ENCODE results near the gene PREP.

PREP gene

DNA sequence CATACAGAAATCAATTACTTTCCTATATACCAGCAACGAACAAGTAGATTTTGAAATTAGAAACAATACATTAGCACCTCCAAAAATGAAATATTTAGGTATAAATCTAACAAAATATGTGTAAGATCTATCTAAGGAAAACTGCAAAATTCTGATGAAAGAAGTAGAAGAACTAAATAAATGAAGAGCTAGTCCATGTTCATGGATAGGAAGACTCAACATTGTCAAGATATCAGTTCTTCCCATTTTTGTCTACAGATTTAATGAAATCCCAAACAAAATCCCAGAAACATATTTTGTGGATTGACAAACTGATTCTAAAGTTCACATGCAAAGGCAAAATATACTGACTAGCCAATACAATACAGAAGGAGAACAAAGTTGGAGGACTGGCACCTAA lies 33.7 kb downstream of the PREP start:
- H3K4me3 ChIP-seq (replicated peaks; ENCODE audit: low read depth, low read length), result no peak overlapping the region
- TF ChIP-seq, protein P1, sequence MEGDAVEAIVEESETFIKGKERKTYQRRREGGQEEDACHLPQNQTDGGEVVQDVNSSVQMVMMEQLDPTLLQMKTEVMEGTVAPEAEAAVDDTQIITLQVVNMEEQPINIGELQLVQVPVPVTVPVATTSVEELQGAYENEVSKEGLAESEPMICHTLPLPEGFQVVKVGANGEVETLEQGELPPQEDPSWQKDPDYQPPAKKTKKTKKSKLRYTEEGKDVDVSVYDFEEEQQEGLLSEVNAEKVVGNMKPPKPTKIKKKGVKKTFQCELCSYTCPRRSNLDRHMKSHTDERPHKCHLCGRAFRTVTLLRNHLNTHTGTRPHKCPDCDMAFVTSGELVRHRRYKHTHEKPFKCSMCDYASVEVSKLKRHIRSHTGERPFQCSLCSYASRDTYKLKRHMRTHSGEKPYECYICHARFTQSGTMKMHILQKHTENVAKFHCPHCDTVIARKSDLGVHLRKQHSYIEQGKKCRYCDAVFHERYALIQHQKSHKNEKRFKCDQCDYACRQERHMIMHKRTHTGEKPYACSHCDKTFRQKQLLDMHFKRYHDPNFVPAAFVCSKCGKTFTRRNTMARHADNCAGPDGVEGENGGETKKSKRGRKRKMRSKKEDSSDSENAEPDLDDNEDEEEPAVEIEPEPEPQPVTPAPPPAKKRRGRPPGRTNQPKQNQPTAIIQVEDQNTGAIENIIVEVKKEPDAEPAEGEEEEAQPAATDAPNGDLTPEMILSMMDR (IDR thresholded peaks at IDR 0.05; ENCODE audit: low read length, missing control alignments), result no peak
- no peak for DNase-seq (ENCODE audit: low read depth)

DNA sequence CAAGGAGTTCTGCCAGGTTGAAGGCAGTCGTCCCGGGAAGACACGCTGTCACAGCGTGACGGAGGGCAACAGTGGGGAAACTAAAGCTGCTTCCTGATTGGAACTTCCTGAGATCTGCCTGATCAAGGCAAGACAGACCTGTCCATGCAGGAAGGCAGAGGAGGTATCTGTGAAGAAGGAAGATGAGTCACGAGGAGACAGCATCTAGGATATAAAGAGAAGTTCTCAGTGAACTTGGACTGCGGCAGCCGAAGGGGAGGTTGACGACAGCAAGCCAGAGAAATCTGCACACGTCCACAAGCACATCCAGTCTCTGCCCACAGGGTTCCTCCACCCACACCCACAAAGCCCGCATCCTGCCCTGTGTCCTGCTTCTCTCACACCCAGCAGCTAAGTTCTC lies 38.6 kb downstream of the PREP start:
- peak; percentile 24 for DNase-seq (ENCODE audit: low read depth)
- no peak overlapping the region for H3K4me3 ChIP-seq (replicated peaks; ENCODE audit: low read depth, low read length)
- TF ChIP-seq, protein P1 (IDR thresholded peaks at IDR 0.05; ENCODE audit: low read length, missing control alignments), result no peak

DNA sequence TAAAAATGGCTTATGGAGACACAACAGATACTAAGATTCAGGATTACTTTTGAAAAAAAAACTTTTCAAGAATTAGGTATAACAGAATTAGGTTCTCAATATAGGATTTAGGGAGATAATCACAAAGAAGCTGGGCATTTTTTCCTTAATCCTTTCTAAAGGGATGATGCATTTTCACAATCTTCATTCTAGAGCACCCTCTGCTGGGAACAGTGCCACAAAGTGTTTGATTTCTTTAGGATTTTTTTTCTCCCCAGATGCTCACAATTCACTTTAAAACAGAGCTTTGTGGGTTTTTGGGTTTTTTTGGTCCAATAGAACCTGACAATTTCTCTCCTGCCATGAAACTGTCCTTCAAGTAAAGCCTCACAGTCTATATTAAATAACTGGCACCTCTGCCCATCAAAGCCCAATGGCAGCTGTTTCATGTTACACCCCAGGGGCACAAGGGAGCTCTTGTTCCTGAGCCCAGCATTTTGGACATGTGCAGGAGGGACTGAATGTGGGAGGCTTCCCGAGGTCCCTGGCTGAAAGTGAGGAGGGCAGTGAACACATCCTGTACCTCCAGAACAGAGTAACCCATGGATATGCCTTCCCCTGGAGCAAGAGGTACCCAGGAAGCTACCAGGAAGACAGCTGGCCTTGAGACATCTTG lies 39.7 kb downstream of the PREP start:
- peak; percentile 62 for DNase-seq (ENCODE audit: low read depth)
- TF ChIP-seq, protein P1 (IDR thresholded peaks at IDR 0.05; ENCODE audit: low read length, missing control alignments), result peak; percentile 54
- H3K4me3 ChIP-seq (replicated peaks; ENCODE audit: low read depth, low read length), result no peak overlapping the region

DNA sequence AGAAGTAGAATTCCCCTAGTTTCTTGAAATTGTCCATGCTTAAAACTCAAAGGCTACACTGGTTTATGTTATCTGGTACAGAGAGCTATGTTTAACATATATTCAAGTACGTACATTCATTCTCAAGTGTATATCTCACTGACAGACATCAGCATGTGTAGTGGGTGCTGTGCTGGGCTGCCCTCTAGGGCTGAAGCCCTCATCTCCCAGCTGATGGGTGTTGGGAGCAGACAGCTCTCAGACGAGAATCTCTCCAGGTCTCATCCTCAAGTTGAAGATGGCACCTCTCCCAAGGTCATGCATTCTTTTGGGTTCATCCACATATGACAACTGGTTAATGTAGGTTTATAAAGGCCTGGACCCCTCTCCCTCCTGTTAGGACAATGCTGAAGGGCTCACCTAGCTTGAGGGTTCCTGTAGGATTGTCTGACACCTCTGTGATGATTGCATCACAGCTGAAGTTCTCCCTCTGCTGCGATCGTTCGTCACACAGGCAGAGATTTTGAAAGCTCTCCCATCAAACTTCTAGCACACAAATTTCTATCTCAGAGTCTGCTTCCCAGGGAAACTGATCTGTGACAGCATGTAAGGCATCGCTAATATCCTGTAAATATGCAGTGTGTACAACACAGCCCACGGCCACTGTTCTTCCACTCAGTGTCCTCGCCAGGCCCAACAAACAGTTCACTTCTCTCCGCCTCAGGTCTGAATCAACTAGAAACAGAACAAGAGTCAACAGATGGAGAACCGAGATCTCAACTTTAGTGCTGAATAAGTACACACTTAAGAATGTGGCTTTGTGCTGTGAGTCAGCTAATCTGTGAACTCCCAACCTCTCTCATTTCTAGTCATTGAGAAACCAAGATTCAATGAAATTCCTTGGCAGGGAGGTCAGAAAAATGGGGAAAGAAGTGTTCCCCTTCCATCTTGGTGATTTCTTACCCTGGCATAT lies 43.2 kb downstream of the PREP start:
- DNase-seq (ENCODE audit: low read depth), result peak; percentile 93
- TF ChIP-seq, protein P1 (IDR thresholded peaks at IDR 0.05; ENCODE audit: low read length, missing control alignments), result no peak
- H3K4me3 ChIP-seq (replicated peaks; ENCODE audit: low read depth, low read length), result no peak overlapping the region

DNA sequence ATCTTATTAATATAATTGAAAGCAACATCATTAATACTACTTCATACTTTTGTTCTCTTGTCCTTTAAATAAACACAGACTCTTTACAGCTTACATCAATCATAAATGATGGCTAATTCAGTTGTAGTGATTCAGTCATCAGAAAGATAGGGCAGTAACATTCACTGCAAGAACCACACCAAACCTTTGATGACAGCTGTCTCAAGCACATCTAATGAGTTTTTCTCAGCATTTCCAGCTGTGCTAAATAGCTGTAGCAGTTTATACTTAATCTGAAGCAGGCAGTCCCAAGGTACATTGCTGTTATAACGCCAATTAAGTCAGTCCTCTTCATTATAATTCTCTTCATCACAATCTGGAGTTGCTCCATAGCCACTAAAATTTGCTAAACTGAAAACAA lies 45.7 kb downstream of the PREP start:
- TF ChIP-seq, protein P1 (IDR thresholded peaks at IDR 0.05; ENCODE audit: low read length, missing control alignments), result no peak
- no peak for DNase-seq (ENCODE audit: low read depth)
- no peak overlapping the region for H3K4me3 ChIP-seq (replicated peaks; ENCODE audit: low read depth, low read length)

DNA sequence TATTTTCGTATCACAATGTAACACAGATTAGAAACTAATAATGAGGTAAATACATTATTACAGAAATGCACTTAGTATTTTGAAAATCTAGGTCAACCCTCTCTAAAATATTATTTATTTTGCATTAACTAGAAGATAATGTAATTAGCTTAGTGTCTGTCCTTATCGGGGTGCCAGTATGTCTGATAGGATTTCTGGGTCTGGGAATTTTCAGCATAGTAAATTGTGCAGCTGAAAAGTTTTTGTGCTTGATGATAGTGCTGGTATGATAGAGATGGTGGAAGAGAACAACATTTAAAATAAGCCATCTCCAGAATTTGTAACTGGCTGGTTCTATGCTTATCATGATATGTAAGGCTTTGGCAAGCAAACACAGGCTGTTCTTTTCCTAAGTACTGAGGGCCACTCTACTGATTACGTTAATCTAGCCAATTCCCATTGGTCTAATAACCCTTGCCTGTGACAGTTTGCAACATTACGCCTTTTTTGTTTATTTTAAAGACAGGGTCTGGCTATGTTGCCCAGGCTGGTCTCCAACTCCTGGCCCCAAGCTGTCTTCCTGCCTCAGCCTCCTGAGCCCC lies 50.8 kb downstream of the PREP start:
- TF ChIP-seq, protein P1 (IDR thresholded peaks at IDR 0.05; ENCODE audit: low read length, missing control alignments), result no peak
- no peak for DNase-seq (ENCODE audit: low read depth)
- H3K4me3 ChIP-seq (replicated peaks; ENCODE audit: low read depth, low read length), result no peak overlapping the region
